ENCODE results near the gene TNP1.

DNA sequence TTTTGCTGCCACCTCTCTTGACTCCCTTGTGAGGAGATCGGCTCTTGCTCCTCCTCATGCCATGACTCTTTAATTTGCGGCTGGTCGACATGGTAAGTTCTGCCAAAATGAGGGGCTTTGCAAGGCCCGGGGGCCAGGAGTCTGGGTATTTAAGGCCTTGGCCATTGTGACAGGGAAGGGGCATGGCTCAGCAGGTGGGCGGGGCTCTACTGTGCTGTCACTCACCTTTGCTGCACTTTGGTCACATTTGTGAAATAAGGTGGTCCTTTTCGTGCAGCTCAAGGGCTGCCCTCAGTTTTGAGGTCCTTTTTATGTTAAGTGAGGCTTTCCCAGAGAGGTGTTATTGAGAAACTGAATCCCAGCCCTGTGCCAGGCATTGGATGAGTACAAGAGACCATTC lies at the start of gene TNP1:
- no peak for TF ChIP-seq POLR2A (IDR thresholded peaks at IDR 0.05)
- TF ChIP-seq, protein P1, sequence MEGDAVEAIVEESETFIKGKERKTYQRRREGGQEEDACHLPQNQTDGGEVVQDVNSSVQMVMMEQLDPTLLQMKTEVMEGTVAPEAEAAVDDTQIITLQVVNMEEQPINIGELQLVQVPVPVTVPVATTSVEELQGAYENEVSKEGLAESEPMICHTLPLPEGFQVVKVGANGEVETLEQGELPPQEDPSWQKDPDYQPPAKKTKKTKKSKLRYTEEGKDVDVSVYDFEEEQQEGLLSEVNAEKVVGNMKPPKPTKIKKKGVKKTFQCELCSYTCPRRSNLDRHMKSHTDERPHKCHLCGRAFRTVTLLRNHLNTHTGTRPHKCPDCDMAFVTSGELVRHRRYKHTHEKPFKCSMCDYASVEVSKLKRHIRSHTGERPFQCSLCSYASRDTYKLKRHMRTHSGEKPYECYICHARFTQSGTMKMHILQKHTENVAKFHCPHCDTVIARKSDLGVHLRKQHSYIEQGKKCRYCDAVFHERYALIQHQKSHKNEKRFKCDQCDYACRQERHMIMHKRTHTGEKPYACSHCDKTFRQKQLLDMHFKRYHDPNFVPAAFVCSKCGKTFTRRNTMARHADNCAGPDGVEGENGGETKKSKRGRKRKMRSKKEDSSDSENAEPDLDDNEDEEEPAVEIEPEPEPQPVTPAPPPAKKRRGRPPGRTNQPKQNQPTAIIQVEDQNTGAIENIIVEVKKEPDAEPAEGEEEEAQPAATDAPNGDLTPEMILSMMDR (IDR thresholded peaks at IDR 0.05), result no peak

Data from testis (tissue), 2 donors.